ENCODE data around the gene SLAMF8.

GRCh38 chr1:159828176-159828575 is 1.5 kb downstream of the SLAMF8 start:
- TF ChIP-seq CTCF (IDR thresholded peaks at IDR 0.05) (no peak), REST (IDR thresholded peaks at IDR 0.05; ENCODE audit: insufficient read depth in 1 of 2, low read depth in 2 of 2, low read length in 1 of 2) (no peak), POLR2AphosphoS5 (IDR thresholded peaks at IDR 0.05; ENCODE audit: low read depth, low read length) (no peak), TCF7L2 (IDR thresholded peaks at IDR 0.05; ENCODE audit: low read depth, low read length) (no peak)

All from Panc1 (cell line).